Measurements from ENCODE around the gene GALNT2. TPM values are rescaled to one million over a fixed set of nuclear protein-coding genes. Genes with fewer than 3 reads are reported as not detected.

The GALNT2 gene
- total and polyA plus RNA-seq, 12 donors = 22.3 to 220 (median 85.7) TPM

GRCh38 chr1:230170622-230171021, 103.6 kb downstream of the GALNT2 start:
- H3K4me1 ChIP-seq (replicated peaks in 1 of 2) = peaks cover 5 to 27% of the 10 kb centered on the region in 2 donors
- H3K27ac ChIP-seq = no peak overlapping the region
- TF ChIP-seq POLR2A (IDR thresholded peaks at IDR 0.05) (no peak), CTCF (IDR thresholded peaks at IDR 0.05) (no peak)
- DNase-seq = peak in 3 of 7 donors; percentile 5 to 15 (median 9)
- H3K36me3 ChIP-seq (replicated peaks in 1 of 2) = no peaks in the 10 kb centered on the region
- 96 to 97% (median 96%) methylated on average over 2 of the region's 2 CpGs for WGBS, 4 donors
- no peaks in the 10 kb centered on the region for H3K27me3 ChIP-seq
- no peaks in the 10 kb centered on the region for H3K9me3 ChIP-seq (replicated peaks in 1 of 3)
- no peak overlapping the region for H3K4me3 ChIP-seq
- intact Hi-C loops (cut with DNase I) = no loop called here

GRCh38 chr1:230171356-230172015, 104.4 kb downstream of the GALNT2 start:
- 92 to 97% (median 96%) methylated on average over 5 of the region's 5 CpGs for WGBS, 4 donors
- Histone ChIP-seq H3K9me3 (replicated peaks in 1 of 3) (no peaks in the 10 kb centered on the region), H3K4me1 (replicated peaks in 1 of 2) (peaks cover 5 to 18% of the 10 kb centered on the region in 2 donors), H3K4me3 (no peak overlapping the region), H3K36me3 (replicated peaks in 1 of 2) (no peaks in the 10 kb centered on the region), H3K27me3 (no peaks in the 10 kb centered on the region), H3K27ac (no peak overlapping the region)
- intact Hi-C loops (cut with DNase I) = no loop called here
- TF ChIP-seq CTCF (IDR thresholded peaks at IDR 0.05) (no peak), POLR2A (IDR thresholded peaks at IDR 0.05) (no peak)
- DNase-seq = peak in 1 of 7 donors; percentile 21

- no peak overlapping the region for H3K27ac ChIP-seq
- H3K9me3 ChIP-seq (replicated peaks in 1 of 3) = no peaks in the 10 kb centered on the region
- H3K4me1 ChIP-seq (replicated peaks in 1 of 2) = peaks cover 5 to 16% of the 10 kb centered on the region in 2 donors
- intact Hi-C loops (cut with DNase I) = no loop called here
- no peaks in the 10 kb centered on the region for H3K27me3 ChIP-seq
- H3K4me3 ChIP-seq = no peak overlapping the region
- WGBS, 4 donors = 92 to 98% (median 94%) methylated on average over 6 to 7 of the region's 7 CpGs
- peak in 4 of 7 donors; percentile 8 to 46 (median 14) for DNase-seq
- TF ChIP-seq POLR2A (IDR thresholded peaks at IDR 0.05) (no peak), CTCF (IDR thresholded peaks at IDR 0.05) (no peak)
- H3K36me3 ChIP-seq (replicated peaks in 1 of 2) = no peaks in the 10 kb centered on the region
These were observed 105.0 kb downstream of the GALNT2 start for GRCh38 chr1:230172016-230172537.

- no peaks in the 10 kb centered on the region for H3K9me3 ChIP-seq (replicated peaks in 1 of 3)
- H3K4me1 ChIP-seq (replicated peaks in 1 of 2) = peaks cover 5 to 15% of the 10 kb centered on the region in 2 donors
- peak in 3 of 7 donors; percentile 4 to 40 (median 11) for DNase-seq
- TF ChIP-seq POLR2A (IDR thresholded peaks at IDR 0.05) (no peak), CTCF (IDR thresholded peaks at IDR 0.05) (no peak)
- H3K36me3 ChIP-seq (replicated peaks in 1 of 2) = no peaks in the 10 kb centered on the region
- no peaks in the 10 kb centered on the region for H3K27me3 ChIP-seq
- H3K4me3 ChIP-seq = no peak overlapping the region
- WGBS, 4 donors = 95 to 97% (median 97%) methylated on average over 10 to 11 of the region's 11 CpGs
- no peak overlapping the region for H3K27ac ChIP-seq
- intact Hi-C loops (cut with DNase I) = no loop called here
These were observed 106.3 kb downstream of the GALNT2 start for GRCh38 chr1:230173187-230173975.

Data from adrenal gland (tissue), 12 donors.